Stimulated activated CD8-positive, alpha-beta memory T cell treated with anti-CD3 and anti-CD28 coated beads, Interleukin-12 subunit alpha, Interleukin-12 subunit beta, amount 100 ng/mL, for 24 hours (primary cell): ENCODE measurements around the gene IRF2.

Source experiments
- DNase-seq: peaks from one replicate; pipeline ENCODE4 v3.0.0-alpha.2; 2020; ENCODE audit errors: extremely low read depth

Gene IRF2

DNA sequence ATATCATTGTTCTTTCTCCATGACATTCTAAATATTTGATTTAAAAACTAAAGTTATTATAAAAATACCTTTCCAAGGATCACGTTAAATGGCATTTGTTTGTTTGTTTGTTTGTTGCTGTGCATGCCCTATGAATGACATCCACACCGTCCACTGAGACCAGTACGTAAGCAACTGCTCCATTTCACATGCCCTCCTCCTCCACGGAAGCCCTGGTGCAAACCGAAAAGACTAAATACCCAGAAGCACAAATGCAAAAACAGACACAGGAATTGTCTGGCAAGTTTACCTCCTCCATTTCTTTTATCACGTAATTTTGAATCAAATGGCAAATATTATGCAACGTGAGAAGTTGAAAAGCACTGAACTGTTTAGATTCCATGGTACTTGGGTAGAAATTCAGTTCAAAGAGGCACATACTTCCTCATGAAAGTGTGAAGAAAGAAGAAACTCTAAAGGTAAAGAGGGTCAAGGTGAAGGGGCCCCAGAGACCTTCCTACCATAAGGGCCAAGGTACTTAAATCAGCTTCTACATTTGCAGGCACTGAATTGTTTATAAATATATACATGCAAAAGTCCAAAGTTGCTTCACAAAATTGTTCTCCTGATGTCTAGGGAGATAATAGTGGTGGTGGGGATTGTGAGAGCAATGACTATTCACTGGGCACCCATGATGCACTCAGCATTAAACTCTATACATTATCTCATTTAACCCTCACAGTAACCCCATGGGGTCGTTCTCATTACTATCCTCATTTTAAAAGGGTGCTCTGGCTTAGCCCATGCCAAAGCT is 23.4 kb downstream of the IRF2 start:
- DNase-seq = no peak

DNA sequence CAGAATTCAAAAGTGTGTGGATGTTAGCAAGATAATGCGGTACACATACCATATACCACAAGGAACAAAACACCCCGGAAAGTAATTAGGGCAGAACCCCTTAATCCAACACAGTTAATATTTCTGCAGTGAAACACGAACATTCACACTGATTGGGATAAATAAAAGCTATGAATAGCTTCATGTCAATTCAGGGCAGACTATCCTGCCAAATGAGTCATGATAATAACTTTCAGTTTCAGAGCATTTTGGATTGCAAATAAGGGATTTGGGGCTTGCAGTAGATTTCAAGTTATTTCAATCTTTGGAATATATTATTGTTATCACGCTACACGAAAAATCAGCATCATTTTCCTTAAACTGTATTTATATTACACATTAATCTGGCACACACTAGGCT is 24.3 kb downstream of the IRF2 start:
- DNase-seq = no peak

DNA sequence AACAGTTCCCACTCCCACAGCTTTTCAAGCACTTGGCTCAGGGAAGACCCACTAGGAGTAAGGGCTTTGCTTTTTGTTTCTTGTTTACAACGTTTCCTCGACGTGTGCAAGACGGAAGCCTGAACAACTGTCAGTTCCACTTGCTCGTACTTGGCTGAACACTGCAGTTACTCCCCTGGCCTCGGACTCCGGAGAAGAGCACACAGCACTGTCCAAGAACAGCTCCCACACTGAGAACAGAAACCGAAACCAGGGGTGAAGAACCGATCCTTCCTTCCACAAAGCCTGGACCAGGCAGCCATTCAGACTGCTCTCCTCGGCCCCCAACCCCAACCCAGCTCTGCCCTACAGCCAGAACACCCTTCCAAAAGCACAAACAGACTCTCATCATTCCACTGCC is 25.5 kb downstream of the IRF2 start:
- no peak for DNase-seq

DNA sequence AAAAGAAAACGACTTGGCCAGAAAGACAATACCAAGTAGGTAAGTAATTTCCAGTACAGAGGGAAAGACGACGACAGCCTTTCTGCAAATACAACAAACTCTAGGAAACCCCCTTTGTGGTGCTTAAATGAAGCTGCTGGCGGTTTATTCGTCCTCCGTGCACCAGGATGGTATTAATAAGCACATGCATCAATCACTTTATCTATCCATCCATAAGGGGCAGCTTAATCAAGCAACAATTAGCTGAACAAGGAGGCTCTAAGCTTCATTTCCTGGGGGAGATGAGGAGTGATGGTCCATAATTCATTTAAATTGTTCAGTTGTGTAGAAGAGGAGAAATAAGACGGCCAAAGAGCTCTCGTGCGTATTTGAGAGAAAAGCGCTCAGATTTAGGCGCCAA is 26.2 kb downstream of the IRF2 start:
- no peak for DNase-seq

DNA sequence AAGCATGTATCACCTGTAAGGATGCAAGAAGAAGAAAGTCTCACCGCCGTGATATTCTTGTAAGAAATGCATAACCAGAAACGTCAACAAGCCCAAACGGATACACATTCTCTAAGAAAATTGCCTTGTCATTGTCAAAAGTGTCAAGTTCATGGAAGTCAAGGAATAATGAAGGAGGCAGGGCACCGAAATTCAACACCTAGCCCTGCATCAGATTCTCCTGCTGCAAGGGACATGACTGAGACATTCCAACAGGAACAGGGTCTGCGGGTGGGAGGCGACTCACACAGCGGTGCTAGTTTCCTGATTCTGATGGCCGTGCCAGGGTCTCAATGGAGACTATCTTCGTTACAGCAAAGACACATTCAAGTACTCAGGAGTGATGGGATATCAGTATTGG is 26.7 kb downstream of the IRF2 start:
- no peak for DNase-seq

DNA sequence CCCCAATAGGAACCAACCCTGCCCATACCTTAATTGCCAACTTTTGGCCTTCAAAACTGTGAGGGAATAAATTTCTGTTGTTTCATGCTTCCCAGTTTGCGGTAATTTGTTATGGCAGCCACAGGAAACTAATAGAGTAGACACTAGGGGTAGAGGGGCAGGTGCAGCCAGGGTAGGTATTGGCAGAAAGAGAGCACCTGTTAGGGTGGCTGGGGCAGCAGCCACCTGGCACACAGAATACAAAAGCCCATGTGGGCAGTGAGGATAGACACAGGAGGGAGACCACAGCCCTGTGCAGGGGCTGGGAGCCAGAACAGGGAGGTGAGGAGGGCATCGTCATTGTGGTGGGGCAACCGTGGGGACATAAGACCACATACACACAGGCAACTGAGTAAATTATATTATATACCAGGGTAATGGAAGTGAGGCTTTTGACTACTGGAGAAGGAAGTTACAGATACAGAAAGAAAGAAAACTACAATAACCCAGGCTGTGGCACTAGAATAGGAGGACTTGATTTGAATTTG is 28.2 kb downstream of the IRF2 start:
- DNase-seq = no peak

DNA sequence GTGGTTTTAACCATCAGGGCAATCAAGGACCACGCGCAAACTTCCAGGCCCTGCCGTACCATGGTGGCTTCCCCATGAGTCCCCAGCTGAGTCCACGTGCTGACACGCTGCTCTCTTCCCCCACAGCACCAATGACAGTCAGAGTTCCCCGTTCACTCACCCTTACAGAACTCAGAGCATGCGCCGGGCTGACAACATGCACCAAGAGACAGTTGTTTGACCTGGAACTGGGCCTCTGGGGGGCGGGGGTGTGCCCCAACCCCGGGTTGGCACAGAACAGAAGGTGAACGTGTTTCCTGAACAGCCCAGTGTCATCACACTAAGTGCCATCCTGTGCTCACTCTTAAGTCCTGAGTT is 29.4 kb downstream of the IRF2 start:
- DNase-seq = peak; percentile 15

DNA sequence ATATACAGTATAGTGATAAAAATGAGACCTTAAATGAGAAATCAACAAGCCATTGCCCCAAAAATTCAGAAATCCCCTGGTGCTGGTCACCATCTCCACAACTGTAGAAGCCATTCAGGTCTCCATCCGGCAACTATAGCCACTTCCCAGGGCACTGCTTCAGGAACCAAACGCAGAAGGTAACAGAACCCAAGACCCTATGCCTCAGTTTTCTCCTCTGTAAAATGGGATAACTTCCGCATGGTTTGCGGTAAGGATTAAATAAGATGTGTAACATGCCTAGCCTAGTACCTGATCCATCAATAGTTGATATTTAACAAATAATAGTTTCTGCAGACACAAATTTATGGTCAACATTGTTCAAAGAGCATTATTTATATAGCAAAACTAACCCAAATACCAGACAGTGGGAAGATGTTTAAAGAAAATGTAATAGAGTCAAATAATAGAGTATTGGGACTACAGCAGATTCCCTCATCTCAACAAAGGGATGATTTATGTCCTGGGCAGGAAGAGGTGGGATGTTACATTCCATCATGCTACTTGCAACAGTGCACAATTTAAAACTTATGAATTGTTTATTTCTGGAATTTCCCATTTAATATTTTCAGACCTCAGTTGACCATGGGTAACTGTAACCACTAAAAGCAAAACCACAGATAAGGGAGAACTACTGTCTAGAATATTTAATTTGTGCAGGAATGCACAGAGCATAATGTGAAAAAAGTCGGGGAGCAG is 30.0 kb downstream of the IRF2 start:
- no peak for DNase-seq

DNA sequence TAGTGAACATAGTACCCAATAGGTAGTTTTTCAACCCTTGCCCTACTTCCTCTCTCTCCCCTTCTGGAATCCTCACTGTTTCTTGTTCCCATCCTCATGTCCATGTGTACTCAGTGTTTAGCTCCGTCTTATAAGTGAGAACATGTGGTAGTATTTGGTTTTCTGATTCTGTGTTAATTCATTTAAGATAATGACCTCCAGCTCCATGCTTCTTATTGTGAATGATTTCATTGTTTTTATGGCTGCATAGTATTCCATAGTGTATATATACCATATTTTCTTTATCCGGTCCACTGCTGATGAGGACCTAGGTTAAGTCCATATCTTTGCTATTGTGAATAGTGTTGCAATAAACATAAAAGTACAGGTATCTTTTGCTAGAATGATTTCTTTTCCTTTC is 31.0 kb downstream of the IRF2 start:
- no peak for DNase-seq

DNA sequence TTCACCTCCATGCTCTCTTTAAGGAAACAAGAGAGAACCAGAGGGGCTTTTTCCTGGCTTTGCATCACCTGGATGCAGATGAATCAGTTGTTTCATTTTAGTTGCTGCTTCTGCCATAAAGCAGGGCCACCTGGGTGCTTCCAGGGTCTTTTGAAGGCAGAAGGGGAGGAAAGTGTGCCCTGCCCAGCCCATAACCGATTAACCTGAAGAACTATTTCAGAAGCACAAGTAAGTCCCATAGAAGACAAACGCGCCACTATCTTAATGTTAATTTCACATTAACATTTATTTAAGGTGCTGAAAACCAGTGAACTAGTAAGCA is 32.1 kb downstream of the IRF2 start:
- DNase-seq = no peak

DNA sequence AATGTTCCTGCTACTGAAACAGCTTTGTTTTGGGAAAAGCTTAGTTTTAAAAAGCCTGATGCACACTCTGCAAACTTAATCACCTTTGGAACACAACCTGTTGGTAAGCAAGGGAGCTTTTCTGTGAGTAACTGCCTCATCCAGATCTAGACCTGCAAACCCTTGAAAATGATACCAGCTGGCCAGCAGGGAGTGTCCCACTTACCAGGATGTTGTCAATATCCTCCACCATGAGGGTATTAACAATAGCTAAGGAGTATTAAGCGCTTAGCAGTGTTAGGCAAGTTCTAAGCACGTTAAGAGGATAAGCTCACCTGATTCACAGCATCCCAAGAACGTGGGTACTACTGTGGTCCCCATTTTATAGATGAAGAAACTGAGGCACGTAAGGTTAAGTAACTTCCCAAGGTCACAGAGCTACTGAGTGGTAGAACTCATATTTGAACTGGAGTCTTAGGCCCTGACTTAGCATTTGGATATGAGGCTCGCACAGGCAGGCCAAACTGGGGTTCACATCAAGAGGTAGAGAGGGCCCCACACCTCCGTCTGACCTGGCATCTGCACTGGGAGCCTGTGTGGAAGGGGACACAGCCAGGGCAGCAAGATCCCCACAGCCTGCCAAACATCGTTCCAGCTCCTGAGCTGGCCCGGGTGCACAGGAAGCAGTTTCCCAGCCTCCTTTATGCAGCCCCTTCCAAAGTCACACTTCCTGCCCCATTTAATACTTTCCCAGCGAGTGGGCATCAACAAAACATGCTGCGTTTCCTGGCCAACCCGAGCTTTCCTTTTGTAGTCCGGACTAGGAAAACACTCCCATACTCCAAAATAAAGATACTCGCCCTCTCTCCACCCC is 32.7 kb downstream of the IRF2 start:
- DNase-seq = no peak

DNA sequence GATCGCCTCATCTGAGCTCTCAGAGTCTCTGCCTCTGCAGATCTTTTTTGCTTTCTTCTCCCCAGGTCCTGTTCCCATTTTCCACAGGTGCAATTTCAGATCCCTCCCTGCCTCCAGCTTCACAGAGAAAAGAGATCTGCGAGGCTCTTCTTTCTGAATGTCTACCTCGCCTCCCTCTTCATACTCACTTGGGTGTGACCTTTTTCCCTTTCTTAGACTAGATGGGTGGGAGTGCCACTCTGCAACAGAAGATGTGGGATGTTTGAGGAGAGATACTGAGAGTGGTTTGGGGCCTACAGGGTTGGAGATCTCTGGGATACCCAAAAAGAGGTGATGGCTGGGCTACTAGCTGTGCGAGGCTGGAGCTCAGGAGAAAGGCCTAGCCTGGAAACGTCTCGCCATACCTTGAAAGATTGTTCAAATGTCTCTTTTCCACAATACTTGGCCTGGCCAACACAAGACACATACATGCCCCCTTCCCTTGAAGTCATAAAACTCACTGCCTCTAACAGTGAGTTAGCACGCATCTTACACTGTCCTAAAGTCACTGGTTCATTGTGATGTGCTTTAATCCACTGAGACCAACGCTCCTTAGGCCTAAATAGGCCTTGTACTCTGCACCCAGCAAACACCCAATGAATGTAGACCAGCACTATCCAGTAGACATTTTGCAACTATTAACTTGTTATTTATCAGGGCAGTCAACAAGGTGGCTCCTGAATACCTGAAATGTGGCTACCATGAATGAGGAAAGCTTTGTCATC is 33.6 kb downstream of the IRF2 start:
- DNase-seq = no peak

DNA sequence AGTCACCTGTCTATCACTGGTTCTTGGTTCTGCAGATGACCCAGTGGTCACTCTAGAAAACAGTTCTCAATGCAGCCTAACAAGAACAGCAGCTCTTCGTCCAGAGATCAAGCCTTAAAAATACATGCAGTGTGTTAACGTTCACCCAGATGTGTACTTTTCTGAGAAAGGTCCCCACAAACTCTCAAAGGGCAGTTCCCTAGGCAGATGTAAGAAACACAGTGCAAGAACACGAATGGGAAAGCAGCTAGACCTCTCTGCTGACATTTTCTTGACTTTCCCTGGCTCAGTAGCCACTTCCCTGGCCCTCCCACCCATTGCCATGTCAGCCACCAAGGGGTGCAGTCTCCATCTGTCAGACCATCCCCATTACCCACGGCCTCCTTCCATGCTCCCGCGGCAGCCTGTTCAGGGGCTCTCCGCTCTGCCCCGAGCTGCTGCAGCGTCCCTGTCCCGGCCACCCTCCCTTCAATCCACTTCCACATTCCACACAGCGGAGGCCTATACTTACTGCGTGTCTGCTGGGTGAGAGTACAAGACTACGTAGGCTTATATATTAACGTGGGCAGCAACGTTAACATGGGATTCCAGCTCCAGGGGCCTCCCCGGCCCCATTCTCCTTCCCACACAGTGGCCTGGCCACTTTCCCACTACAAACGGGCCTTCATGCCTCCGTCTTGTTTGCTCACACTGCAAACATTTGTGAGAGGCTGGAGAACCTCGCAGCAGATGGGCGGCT is 34.3 kb downstream of the IRF2 start:
- no peak for DNase-seq

DNA sequence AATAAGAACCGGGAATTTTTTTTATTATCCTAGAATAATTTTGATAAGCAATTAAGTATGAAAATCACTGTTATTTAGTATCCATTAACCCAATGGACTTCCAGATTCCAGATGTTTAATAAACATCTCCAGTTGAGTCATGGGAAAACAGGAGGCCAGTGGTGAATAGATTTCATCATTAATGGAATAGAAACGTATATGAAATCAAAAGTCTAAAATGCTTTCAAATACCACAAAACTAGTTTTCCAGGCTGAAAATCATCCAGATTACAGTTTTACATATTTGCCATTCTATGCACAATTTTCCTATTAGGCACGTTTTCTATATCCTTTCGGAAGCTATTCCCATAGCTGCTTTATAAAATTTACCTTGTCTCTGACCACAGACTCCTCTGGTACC is 35.0 kb downstream of the IRF2 start:
- DNase-seq = no peak

DNA sequence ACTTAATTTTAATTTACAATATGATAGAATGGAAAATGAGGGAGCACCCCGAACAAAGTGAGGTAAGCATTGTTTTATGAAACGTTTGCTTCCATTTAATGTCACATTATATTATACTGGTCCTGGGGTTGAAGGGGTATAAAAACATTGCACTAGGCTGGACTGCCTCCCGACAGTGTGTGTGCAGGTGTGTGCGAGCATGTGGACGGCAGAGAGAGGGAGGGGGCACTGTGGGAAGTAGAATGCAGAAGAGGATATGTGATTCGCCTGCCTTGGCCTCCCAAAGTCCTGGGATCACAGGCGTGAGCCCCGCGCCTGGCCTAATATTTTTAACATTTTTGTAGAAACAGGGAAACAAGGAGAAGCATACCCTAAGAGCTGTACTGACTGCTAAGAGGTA is 36.0 kb downstream of the IRF2 start:
- no peak for DNase-seq

DNA sequence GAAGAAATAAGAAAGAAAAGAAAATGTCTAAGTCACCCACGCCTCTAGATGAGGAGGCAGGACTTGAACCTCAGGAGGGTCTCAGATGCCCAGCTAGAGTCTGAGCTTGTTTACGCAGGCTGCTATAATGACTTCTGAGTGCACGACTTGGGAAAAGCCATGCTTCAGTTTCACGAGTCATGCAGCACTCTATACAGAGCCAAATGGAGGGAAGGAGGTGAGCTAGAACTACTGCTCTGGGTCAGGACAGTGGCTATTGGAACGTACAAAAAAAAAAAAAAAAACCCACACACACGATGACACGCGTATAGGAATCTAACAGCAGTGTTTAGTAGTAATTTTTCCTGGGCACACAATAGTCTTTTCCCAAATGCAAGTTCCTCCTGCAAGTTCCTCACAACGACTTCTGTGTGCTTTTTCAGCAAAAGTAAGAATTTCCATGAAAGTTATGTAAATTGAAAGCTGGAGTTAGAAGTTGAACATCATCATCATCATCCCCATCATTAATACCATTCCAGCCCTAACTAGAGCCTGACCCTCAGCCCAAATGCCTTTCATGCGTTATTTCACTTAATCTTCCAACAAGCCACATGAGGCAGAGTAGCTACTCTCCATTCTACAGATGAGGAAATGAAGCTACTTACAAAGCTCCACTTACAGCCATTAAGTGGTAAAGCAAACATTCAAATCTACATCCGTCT is 36.6 kb downstream of the IRF2 start:
- DNase-seq = no peak

DNA sequence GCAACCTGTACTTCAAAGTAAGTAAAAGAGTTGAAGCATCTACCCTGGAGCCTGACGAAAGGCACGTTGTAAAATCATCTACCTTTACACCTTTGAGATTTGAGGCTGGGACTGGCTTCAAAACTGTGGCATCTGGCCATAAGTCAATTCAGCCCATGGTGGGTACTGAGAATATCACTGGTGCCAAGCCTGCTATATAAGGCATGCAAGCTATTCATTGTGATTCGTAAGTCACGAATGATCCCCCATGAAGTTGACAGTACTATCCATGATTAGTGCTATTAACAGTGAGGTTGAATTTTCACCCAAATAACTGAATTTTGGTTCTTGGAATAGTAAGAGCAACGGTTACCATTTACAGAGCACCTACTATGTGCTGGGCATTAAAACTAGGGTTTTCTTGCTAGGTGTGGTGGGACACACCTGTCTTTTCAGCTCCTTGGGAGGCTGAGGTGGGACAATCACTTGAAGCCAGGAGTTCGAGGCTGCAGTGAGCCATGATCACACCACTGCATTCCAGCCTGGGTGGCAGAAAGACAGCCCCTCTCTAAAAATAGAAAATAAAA is 39.8 kb downstream of the IRF2 start:
- DNase-seq = no peak

DNA sequence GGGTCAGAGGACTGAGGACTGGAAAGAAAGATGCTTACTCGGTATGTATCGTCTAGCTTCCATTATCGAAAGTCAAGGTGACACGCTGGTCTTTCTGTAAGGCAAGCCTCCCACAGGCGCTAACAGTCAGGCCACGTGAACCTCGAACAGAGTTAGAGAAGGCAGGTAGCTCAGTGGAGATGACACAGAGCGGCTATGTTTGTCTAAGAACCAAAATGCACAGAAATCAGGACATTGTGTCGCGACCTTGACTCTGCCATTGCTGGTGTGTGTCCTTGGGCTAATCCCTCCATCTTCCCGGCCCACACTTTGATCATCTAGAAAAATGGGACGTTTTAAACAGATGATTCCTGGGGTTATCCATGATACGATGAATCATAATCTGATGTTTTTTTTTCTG is 40.3 kb downstream of the IRF2 start:
- DNase-seq = no peak

DNA sequence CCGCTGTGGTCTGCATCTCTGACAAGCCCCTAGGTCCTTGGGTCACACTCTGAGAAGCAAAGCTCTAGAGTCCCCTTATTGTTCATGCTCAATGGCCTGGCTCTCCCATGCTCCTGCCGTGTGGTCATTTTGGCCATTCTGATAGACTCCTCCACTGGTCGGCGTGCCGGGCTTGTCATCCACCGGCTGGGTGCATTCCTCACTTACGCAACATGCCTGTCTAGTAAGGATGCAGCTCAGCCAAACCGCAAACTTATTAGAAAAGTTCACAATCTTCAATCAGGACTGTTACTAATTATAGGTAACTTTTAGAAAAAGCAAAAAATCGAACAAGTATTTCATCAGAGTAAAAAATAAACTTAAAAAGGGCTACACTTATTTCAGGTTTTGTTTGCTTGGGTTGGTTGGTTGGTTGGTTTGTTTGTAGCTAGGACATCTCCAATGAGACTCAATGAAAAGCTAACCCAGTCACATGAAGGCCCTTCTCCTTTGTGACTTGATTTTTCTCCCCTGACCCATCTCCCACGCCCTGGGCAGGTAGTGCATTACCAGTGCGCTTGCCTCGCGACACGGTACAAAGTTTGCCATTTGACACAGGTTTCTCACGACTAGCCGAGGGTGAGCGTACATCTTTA is 41.0 kb downstream of the IRF2 start:
- DNase-seq = no peak
